ENCODE results near the gene HMGB1.

HMGB1 gene

DNA sequence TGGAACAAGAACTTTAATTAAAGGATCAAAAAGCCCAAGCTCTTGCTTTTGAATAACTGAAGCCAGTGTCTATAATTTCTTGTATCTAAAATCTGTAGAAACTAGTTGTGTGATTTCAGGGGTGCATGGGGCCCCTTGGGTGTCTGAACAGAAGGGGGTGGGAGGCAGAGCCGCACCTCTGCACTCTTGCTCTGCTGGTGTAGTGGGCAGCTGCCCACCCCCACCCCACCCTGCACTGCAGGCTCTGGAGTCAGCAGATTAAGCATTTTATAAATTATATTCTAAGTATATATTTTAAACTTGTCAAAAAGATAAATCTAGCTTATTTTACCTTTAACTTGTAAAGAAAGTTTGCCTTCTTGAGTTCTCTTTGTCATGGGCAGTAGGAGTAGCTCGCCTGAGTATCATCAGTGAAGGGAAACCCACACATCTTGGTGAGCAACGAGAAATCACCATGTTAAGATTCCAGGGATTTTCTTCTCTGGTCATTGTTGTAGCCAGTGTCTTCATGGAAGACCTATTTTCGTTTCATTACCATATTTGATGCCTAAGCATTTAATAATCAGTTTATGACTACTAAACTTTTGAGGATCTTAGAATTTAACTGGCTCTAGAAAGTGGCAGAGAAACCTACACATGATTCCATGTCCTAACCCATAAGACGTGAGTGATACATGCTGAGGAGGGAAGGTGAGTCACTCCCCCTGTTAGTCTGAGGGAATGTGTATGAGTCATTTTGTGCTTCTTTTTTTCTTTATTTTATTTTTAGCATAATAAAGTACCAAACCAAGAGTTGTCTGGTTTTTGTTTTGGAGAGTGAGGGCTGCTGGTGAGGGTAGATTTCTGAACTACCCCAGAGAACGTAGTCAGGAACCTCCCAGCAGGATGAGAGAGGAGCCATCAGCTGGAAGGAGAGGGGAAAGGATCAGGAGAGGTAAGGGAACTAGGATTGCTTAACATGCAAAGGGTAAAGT lies 35.7 kb downstream of the HMGB1 start:
- no peak for DNase-seq

DNA sequence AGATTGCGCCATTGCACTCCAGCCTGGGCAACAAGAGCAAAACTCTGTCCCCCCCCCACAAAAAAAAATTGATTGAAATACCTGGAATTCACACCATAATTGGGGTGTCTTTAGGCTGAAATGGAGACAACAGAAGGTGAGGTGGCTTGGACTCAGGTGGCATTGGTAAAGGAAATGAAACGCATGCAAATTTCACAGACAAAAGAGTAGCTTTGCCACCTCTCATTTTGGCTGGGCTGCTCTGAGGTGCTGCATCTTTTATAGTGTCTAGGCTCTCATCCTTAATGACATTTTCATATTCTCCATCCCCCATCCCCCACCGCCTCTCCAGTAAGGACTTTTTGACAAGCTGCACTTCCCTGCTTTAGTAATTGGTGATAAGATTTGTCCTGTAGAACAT lies 36.5 kb downstream of the HMGB1 start:
- no peak for DNase-seq

DNA sequence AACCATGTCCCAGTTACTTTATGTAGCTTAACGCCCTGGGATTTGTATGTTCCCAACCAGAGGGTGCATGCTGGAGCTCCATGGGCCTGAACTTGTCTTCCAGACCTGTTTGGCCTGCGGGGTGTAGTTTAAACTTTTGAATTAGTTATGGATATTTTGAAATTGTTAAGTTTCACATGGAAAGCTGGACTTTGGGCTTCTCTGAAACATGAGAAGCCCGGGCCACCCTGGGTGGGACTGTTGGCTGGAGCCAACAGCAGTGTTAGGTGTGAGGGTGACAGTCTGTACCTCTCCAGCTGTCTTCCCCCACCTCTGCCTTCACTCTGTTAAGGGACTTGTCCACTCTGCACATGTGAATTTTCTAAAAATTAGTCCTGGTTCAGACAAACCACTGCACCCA lies 41.8 kb downstream of the HMGB1 start:
- DNase-seq, result no peak

GRCh38 chr13:30422054-30422839 lies 43.5 kb downstream of the HMGB1 start, which contains the start of gene UBE2L5:
Gene UBE2L5, plus strand, starts transcription at chr13:30422493. Its CDS starts 5,498 bp downstream, at chr13:30427991.
- peak; percentile 55 to 77 for DNase-seq

- peak; percentile 44 to 50 for DNase-seq
Measured at GRCh38 chr13:30421093-30422053, 44.4 kb downstream of the HMGB1 start.

DNA sequence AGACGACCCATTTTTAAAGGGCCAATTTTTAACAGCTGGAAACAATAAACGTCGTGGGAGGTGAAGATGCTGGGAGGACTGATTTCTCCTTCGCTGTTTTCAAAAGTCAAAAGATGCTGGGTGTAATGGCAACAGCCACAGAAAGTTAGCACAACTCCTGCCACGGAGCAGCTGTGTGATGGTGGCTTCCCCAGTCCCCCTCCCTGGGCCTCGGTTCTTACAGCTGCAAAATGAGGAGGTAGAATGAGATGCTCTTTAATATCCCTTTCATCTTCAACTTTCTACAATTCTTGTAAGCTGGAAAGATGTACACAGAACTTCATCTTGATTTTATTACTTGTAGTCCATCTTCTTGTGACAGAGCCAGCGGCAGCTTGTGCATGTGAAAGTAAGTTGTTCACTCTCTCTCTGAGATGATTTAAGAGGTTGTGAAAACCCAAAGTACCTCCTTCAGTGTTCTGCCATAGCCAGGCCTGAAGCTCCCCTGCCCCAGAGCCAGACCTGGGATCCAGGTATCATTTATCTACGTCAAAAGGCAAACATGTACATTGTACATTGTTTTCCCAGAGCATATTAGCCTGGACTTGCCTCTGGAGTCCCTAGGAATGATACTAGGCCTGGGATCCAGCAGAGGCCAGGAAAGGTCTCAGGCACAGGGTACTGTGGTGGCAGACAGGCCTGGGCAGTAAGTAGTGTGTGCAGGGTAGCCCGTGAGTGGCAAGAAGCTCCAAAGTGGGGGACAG lies 46.8 kb downstream of the HMGB1 start:
- no peak for DNase-seq

DNA sequence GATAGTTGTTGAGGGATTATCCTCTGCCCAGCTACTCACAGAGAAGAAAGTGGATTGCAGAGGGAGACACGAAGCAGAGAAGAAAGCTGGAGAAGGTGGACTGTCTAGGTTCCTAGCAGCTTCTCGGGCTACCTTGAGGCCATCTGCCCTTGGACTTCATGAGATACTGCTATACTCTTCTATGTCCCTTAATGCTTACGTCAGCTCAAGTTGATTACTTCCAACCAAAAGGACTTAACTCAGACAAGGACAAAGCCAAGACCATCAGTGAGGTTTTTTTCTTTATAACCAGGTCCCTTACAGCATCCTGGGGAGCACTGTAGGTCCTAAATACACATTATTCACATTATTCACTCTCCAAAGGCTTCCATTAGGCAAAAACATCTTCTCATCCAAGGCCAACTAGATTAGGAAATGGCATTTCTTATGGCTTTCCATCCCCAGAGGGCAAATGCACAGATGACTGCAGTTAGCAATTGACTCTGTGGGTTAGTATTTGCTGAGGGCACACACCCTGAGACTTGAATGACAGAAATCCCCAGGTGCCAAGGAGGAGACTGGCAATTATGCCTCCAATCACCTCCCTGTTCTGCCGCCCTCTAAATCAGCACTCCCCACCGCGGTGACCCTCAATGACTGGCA lies 47.5 kb downstream of the HMGB1 start:
- no peak for DNase-seq

GRCh38 chr13:30416471-30416870 lies 49.3 kb downstream of the HMGB1 start:
- DNase-seq, result no peak

DNA sequence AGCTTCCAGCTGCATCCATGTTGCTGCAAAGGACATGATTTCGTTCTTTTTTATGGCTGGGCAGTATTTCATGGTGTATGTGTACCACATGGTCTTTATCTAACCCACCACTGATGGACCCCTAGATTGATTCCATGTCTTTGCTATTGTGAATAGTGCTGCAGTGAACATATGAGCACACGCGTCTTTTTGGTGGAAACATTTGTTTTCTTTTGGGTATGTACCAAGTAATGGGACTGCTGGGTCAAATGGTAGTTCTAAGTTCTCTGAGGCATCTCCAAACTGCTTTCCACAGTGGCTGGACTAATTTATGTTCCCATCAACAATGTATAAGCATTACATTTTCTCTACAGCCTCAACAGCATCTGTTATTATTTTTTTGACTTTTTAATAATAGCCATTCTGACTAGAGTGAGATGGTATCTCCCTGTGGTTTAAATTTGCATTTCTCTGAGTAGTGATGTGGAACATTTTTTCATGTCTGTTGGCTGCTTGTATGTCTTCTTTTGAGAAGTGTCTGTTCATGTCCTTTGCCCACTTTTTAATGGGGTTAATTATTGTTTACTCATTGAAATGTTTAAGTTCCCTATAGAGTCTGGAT lies 50.2 kb downstream of the HMGB1 start:
- DNase-seq, result no peak

DNA sequence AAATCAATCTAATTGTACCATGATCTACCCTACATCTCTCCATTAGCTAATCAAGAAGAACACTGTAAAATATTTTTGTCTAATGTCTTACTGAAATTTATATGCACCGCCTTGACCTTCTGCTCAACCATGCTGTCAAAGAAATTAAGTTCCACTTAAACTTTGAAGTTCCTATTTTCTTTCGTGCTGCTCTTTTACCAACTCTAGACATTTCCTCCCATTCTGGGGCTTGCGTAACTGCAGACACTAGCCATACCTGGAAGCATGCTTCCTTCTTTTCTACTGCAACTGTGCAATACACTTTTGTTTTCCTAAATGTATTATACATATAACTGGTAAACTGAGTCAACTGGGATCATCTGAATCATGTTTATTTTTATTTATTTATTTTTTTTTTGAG lies 51.9 kb downstream of the HMGB1 start:
- no peak for DNase-seq

DNA sequence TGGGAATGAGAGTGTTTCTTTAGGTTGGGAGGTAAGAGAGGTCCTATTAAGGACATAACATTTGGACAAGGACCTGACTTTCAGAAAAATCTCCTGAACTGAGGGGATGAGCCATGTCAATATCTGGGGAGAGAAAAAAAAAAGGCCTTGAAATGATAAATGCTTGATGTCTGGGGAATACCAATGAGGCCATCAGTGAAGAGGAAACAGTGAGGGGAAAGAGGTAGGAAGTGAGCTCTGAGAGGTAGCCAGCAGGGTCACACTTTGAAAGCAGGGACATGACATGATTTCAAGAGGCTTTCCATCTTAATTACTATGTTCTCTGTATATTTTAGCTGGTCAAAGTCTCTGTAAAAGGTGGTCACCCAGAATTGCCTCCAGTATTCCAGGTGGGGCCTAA lies 53.4 kb downstream of the HMGB1 start:
- no peak for DNase-seq

GRCh38 chr13:30410705-30411125 lies 55.0 kb downstream of the HMGB1 start:
- no peak for DNase-seq

GRCh38 chr13:30409886-30410704 lies 55.6 kb downstream of the HMGB1 start:
- no peak for DNase-seq

GRCh38 chr13:30408319-30409101 lies 57.2 kb downstream of the HMGB1 start:
- peak; percentile 76 to 88 for DNase-seq

- no peak for DNase-seq
Measured at GRCh38 chr13:30406779-30407416, 58.8 kb downstream of the HMGB1 start.

Data from hippocampal formation (tissue), 2 donors.